Heart left ventricle (tissue), 16 donors: ENCODE results near the gene PCP4. TPM values are rescaled to one million over a fixed set of nuclear protein-coding genes. Genes with fewer than 3 reads are reported as not detected.
A peak's percentile ranks its signal among the peaks of the same experiment; 100 is the strongest.

Source experiments
- ATAC-seq, 4 donors: fragments of 200-7000 bp; cut with Tn5 transposase; one replicate each; pipeline ENCODE4 v1.9.1; 2020 to 2022; ENCODE audit warnings: moderate library complexity in 4 of 4, mild to moderate bottlenecking in 3 of 4, moderate number of reproducible peaks in 1 of 4
- DNase-seq, 5 donors: peaks; one replicate each; pipeline ENCODE4 v3.0.0-alpha.2; 2020
- H3K27ac ChIP-seq, 12 donors: fragments of 200-600 bp; sonication (generic) in 4 of 12; one replicate each; pipeline versions ENCODE4 v1.5.0 to v1.8.0; 2016 to 2022; ENCODE audit warnings: mild to moderate bottlenecking in 2 of 12
- H3K27me3 ChIP-seq, 9 donors: fragments of 200-600 bp; sonication (generic) in 2 of 9; one replicate each; pipeline versions ENCODE4 v1.5.1 to v1.8.0; 2016 to 2022; ENCODE audit warnings: mild to moderate bottlenecking in 3 of 9
- H3K36me3 ChIP-seq, 9 donors: fragments of 200-600 bp; sonication (generic) in 2 of 9; one replicate each; pipeline versions ENCODE4 v1.5.0 to v1.8.0; 2018 to 2022; ENCODE audit warnings: mild to moderate bottlenecking in 2 of 9
- H3K4me1 ChIP-seq, 12 donors: fragments of 200-600 bp; sonication (generic) in 4 of 12; one replicate each; pipeline versions ENCODE4 v1.5.0 to v1.8.0; 2016 to 2022; ENCODE audit warnings: mild to moderate bottlenecking in 3 of 12
- H3K4me3 ChIP-seq, 12 donors: fragments of 200-600 bp; sonication (generic) in 4 of 12; one replicate each; pipeline versions ENCODE4 v1.5.0 to v1.8.0; 2017 to 2022; ENCODE audit warnings: mild to moderate bottlenecking in 9 of 12, moderate library complexity in 4 of 12
- H3K9me3 ChIP-seq, 12 donors: fragments of 200-600 bp; sonication (generic) in 4 of 12; one replicate each; pipeline versions ENCODE4 v1.5.0 to v1.8.0; 2016 to 2022; ENCODE audit warnings: mild to moderate bottlenecking in 1 of 12
- POLR2A ChIP-seq, 2 donors: fragments of 450-650 bp; IDR thresholded peaks; one replicate each; pipeline ENCODE4 v1.6.1; 2017; ENCODE audit warnings: antibody characterized with exemption in 2 of 2, mild to moderate bottlenecking in 2 of 2, moderate library complexity in 2 of 2
- WGBS, 4 donors: extraction: QIAGEN DNeasy Blood & Tissue Kit in 2 of 4; methylation state at CpG; one replicate each; pipeline versions ENCODE4 v1.1.5 to v1.1.7; 2013 to 2018; 5-methylcytosine and 5-hydroxymethylcytosine counted together
- intact Hi-C, 10 donors: fragments of 100-400 bp; cut with DNase I; formaldehyde crosslinking; loops; one replicate each; pipeline versions ENCODE4 v1.11.1 to v1.14.2; 2022
- polyA plus RNA-seq, 2 donors: library from polyadenylated mRNA; stranded (reverse); fragments of 200-250 nt; gene quantifications; one replicate each; pipeline ENCODE4 v1.2.3, GENCODE V29; 2013
- total RNA-seq, 9 donors: library from RNA; depleted of rRNA in 2 of 9; stranded (reverse); fragments of >200 nt in 2 of 9; fragmentation: NEBNext Ultra II Directional in 3 of 9; extraction: Animal tissue kit (Norgen Biotek cat#: 25700) in 3 of 9; gene quantifications; one replicate each; pipeline versions ENCODE4 v1.1.0 to v1.2.4, GENCODE V29; 2016 to 2023
- TF ChIP-seq, protein P1 (sequence below), 12 donors: fragments of 200-600 bp; sonication (generic) in 4 of 12; IDR thresholded peaks; one replicate each; pipeline versions ENCODE4 v1.5.0 to v1.8.0; 2018 to 2022; ENCODE audit warnings: antibody characterized with exemption in 12 of 12, mild to moderate bottlenecking in 5 of 12
- donor health status: ischemic (EF 13 %, LVEDD 7.1; RV severe dilation, severe dysfunction).
- donor health status: healthy with polysubstance abuse.
- donor health status: DM: no; HTN: yes; CAD: no.
- donor health status: DM: no; HTN: no; CAD: no.
- donor health status: ischemic (EF 25% LVEDD 6.9; RV normal size, moderate dysfunction).
- donor health status: ischemic (EF 25% LVEDD 5.7; RV mildly dilated, moderate dysfunction).
- donor health status: healthy.
- donor health status: DM: yes; HTN: yes; CAD: no.
- donor health status: ischemic (EF 35%, LVEDD 5.7; RV mildly dilated, moderate dysfunction).
- donor health status: nonischemic (EF 11% LVEDD 7.7; RV severe dilation, severe dysfunction).
- donor health status: DM: yes; HTN: yes; CAD: no.
- donor health status: PGD.
- donor health status: ischemic (EF 29% LVEDD 5.4; RV normal size, mild dysfunction).
- donor health status: nonischemic (EF 23%, LVEDD 6.1; RV moderate dilation, normal function).

The PCP4 gene
- total and polyA plus RNA-seq, 11 donors: 0.64 to 9.6 (median 3.9) TPM

DNA sequence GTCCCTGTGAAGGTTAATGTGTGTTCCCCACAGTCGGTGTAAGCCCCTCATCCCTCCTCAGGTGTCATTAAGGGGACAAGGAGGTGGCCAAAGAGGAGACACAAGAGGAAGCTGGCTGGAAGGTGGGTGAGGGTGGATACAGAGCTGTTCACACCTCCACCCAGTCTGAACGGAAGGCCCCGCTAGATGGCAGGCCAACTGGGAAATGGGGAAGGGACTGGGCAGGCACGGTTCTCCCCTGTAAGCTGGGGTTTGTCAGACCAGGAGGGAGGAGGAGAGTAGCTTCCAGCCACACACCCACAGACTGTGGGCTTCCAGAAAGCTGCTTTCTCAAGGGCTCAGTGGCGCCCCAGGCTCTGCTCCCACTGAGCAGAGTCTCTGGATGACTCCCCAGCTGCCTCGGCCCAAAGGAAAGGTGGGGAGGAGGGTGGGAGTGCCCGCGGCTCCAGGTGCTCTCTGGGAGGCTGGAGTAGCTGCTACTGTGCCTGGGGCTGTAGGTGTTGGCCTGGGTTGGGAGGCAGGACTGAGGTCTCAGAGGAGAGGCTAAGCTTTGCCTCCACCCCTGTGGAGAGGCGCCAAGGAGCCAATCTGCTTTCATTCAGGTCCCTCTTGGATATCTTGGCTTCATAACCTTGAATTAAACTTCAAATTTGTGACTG is 41.2 kb downstream of the PCP4 start:
- DNase-seq (no peak), ATAC-seq (no peak)
- 55 to 79% (median 71%) methylated on average over 6 to 9 of the region's 9 CpGs for WGBS, 4 donors
- Histone ChIP-seq H3K27me3 (no peaks in the 10 kb centered on the region), H3K9me3 (no peaks in the 10 kb centered on the region), H3K4me3 (no peak overlapping the region), H3K36me3 (no peaks in the 10 kb centered on the region), H3K4me1 (peaks cover 0 to under 1% (median 0%) of the 10 kb centered on the region in 12 donors), H3K27ac (no peak overlapping the region)
- intact Hi-C loops: no loop called here
- no peak for TF ChIP-seq POLR2A (IDR thresholded peaks at IDR 0.05)
- TF ChIP-seq, protein P1, sequence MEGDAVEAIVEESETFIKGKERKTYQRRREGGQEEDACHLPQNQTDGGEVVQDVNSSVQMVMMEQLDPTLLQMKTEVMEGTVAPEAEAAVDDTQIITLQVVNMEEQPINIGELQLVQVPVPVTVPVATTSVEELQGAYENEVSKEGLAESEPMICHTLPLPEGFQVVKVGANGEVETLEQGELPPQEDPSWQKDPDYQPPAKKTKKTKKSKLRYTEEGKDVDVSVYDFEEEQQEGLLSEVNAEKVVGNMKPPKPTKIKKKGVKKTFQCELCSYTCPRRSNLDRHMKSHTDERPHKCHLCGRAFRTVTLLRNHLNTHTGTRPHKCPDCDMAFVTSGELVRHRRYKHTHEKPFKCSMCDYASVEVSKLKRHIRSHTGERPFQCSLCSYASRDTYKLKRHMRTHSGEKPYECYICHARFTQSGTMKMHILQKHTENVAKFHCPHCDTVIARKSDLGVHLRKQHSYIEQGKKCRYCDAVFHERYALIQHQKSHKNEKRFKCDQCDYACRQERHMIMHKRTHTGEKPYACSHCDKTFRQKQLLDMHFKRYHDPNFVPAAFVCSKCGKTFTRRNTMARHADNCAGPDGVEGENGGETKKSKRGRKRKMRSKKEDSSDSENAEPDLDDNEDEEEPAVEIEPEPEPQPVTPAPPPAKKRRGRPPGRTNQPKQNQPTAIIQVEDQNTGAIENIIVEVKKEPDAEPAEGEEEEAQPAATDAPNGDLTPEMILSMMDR (IDR thresholded peaks at IDR 0.05): no peak

GRCh38 chr21:39911286-39912199 is 44.3 kb downstream of the PCP4 start:
- WGBS, 4 donors: 68 to 75% (median 71%) methylated on average over 10 of the region's 10 CpGs
- H3K4me3 ChIP-seq: no peak overlapping the region
- DNase-seq (no peak), ATAC-seq (no peak)
- H3K27ac ChIP-seq: no peak overlapping the region
- peaks cover 0 to 3% (median 0%) of the 10 kb centered on the region in 12 donors for H3K4me1 ChIP-seq
- H3K36me3 ChIP-seq: no peaks in the 10 kb centered on the region
- no peak for TF ChIP-seq POLR2A (IDR thresholded peaks at IDR 0.05)
- TF ChIP-seq, protein P1 (IDR thresholded peaks at IDR 0.05): peak in 4 of 12 donors; percentile 7 to 20 (median 17)
- H3K9me3 ChIP-seq: no peaks in the 10 kb centered on the region
- H3K27me3 ChIP-seq: no peaks in the 10 kb centered on the region
- intact Hi-C loops: no loop called here

DNA sequence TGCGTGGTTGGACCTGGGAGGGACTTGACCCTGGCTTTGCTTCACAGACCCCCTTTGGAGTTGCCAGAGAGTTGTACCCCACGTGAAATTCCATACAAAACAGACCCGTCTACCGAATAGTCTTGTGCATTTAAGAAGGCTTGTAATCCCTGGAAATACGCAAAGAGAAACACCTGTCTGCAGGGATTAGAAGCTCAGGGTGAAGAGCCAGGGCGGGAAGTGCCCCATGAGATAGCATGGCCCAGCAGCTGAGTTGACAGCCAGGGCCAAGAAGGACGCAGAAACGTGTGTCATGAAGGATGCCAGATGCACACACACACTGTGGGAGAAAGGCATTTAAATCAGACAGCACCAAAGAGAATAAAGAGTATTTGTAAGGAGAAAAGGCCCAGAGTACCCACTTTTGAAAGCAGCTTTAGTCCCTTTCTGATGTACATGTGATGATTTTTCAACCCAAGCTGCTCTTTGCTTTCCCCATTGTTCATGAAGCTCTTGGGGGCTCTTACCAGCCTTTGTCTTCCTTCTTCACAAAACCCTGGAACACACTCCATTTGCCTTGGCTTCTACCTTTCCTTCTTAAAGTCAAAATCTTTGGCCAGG is 46.6 kb downstream of the PCP4 start:
- Histone ChIP-seq H3K9me3 (no peaks in the 10 kb centered on the region), H3K36me3 (no peaks in the 10 kb centered on the region), H3K27me3 (no peaks in the 10 kb centered on the region), H3K4me1 (peaks cover 0 to 3% (median 0%) of the 10 kb centered on the region in 12 donors), H3K27ac (no peak overlapping the region), H3K4me3 (no peak overlapping the region)
- ATAC-seq (peak in 2 of 4 donors; percentile 60 to 72), DNase-seq (no peak)
- TF ChIP-seq, protein P1 (IDR thresholded peaks at IDR 0.05): no peak
- no peak for TF ChIP-seq POLR2A (IDR thresholded peaks at IDR 0.05)
- intact Hi-C loops: no loop called here
- 41 to 56% (median 54%) methylated on average over 8 of the region's 8 CpGs for WGBS, 4 donors

DNA sequence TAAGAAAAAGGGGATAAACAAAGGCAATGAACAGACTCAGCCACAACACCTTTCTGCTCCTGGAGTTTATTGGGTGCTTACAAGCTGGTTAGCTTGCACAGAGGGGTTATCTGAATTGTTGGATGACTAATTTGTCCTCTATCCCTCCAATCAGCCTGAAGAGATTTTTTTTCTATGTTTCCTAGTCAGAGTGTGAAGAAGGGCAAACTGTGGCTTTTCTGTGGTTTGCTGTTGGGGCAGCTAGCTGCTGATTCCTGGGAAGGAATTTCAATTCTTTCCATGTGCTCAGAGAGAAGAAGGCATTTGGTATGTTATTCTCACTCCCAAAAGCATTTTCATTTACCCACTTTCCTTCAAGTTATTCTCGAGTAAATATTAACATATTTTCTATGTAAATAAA is 48.6 kb downstream of the PCP4 start:
- intact Hi-C loops: no loop called here
- 83 to 95% (median 93%) methylated on average over 1 of the region's 1 CpG for WGBS, 4 donors

More for the DNA sequence above, 48.6 kb downstream of the PCP4 start:
- Histone ChIP-seq H3K9me3 (no peaks in the 10 kb centered on the region), H3K27me3 (no peaks in the 10 kb centered on the region), H3K27ac (no peak overlapping the region), H3K4me3 (no peak overlapping the region), H3K4me1 (peaks cover 0 to 3% (median 0%) of the 10 kb centered on the region in 12 donors), H3K36me3 (no peaks in the 10 kb centered on the region)
- DNase-seq (no peak), ATAC-seq (no peak)
- TF ChIP-seq POLR2A (IDR thresholded peaks at IDR 0.05): no peak
- TF ChIP-seq, protein P1 (IDR thresholded peaks at IDR 0.05): no peak
